Left ventricle myocardium inferior (tissue), 1 donor: ENCODE results near the gene RPL3. TPM values are rescaled to one million over a fixed set of nuclear protein-coding genes. Genes with fewer than 3 reads are reported as not detected.

ENCODE experiments used
- DNase-seq: peaks from one replicate; pipeline ENCODE4 v3.0.0-alpha.2; 2020
- H3K27ac ChIP-seq: fragments of 200-600 bp; replicated peaks from 2 replicates; pipeline ENCODE4 v1.8.0; 2021
- H3K27me3 ChIP-seq: fragments of 200-600 bp; 2 replicates; pipeline ENCODE4 v1.8.0; 2021; ENCODE audit warnings: low read depth
- H3K36me3 ChIP-seq: fragments of 200-600 bp; 2 replicates; pipeline ENCODE4 v1.8.0; 2021
- H3K4me1 ChIP-seq: fragments of 200-600 bp; 2 replicates; pipeline ENCODE4 v1.8.0; 2021
- H3K4me3 ChIP-seq: fragments of 200-600 bp; 2 replicates; pipeline ENCODE4 v1.8.0; 2021; ENCODE audit warnings: mild to moderate bottlenecking, moderate library complexity
- H3K9me3 ChIP-seq: fragments of 200-600 bp; replicated peaks from 2 replicates; pipeline ENCODE4 v1.8.0; 2021
- intact Hi-C: fragments of 100-400 bp; cut with micrococcal nuclease; formaldehyde crosslinking; loops from one replicate; pipeline ENCODE4 v1.11.0; 2022
- total RNA-seq: library from RNA; stranded (reverse); fragmentation: NEBNext Ultra II Directional; extraction: Animal tissue kit (Norgen Biotek cat#: 25700); gene quantifications from one replicate; pipeline ENCODE4 v1.2.1, GENCODE V29; 2021
- TF ChIP-seq, protein P1 (sequence below): fragments of 200-600 bp; IDR thresholded peaks from 2 replicates; pipeline ENCODE4 v1.8.0; 2021; ENCODE audit warnings: antibody characterized with exemption, mild to moderate bottlenecking, borderline replicate concordance
- donor health status: DM: no; HTN: yes; CAD: no; lungs with severe emphysema.

Gene RPL3
- total RNA-seq, 1 donor from 2014 or later, result 325 TPM

- no peak overlapping the region for H3K4me3 ChIP-seq
- intact Hi-C loops, result loop anchor here (5.0 kb wide), 1 partner anchor 140 kb away; no protein-coding TSS in a partner anchor
- no peaks in the 10 kb centered on the region for H3K27me3 ChIP-seq
- H3K36me3 ChIP-seq, result peaks cover 60% of the 10 kb centered on the region
- no peak overlapping the region for H3K27ac ChIP-seq
- TF ChIP-seq, protein P1, sequence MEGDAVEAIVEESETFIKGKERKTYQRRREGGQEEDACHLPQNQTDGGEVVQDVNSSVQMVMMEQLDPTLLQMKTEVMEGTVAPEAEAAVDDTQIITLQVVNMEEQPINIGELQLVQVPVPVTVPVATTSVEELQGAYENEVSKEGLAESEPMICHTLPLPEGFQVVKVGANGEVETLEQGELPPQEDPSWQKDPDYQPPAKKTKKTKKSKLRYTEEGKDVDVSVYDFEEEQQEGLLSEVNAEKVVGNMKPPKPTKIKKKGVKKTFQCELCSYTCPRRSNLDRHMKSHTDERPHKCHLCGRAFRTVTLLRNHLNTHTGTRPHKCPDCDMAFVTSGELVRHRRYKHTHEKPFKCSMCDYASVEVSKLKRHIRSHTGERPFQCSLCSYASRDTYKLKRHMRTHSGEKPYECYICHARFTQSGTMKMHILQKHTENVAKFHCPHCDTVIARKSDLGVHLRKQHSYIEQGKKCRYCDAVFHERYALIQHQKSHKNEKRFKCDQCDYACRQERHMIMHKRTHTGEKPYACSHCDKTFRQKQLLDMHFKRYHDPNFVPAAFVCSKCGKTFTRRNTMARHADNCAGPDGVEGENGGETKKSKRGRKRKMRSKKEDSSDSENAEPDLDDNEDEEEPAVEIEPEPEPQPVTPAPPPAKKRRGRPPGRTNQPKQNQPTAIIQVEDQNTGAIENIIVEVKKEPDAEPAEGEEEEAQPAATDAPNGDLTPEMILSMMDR, result no peak
- no peaks in the 10 kb centered on the region for H3K9me3 ChIP-seq
- no peak for DNase-seq
- peaks cover 91% of the 10 kb centered on the region for H3K4me1 ChIP-seq
These were observed 7.0 kb downstream of the RPL3 start for GRCh38 chr22:39312410-39312809.

- Histone ChIP-seq H3K9me3 (no peaks in the 10 kb centered on the region), H3K27me3 (no peaks in the 10 kb centered on the region), H3K4me3 (no peak overlapping the region), H3K4me1 (peaks cover 89% of the 10 kb centered on the region), H3K27ac (no peak overlapping the region), H3K36me3 (peaks cover 54% of the 10 kb centered on the region)
- DNase-seq, result no peak
- intact Hi-C loops, result loop anchor here (5.0 kb wide), 1 partner anchor 139 kb away; no protein-coding TSS in a partner anchor
- TF ChIP-seq, protein P1, result no peak
These were observed 7.6 kb downstream of the RPL3 start for GRCh38 chr22:39311592-39312400.

DNA sequence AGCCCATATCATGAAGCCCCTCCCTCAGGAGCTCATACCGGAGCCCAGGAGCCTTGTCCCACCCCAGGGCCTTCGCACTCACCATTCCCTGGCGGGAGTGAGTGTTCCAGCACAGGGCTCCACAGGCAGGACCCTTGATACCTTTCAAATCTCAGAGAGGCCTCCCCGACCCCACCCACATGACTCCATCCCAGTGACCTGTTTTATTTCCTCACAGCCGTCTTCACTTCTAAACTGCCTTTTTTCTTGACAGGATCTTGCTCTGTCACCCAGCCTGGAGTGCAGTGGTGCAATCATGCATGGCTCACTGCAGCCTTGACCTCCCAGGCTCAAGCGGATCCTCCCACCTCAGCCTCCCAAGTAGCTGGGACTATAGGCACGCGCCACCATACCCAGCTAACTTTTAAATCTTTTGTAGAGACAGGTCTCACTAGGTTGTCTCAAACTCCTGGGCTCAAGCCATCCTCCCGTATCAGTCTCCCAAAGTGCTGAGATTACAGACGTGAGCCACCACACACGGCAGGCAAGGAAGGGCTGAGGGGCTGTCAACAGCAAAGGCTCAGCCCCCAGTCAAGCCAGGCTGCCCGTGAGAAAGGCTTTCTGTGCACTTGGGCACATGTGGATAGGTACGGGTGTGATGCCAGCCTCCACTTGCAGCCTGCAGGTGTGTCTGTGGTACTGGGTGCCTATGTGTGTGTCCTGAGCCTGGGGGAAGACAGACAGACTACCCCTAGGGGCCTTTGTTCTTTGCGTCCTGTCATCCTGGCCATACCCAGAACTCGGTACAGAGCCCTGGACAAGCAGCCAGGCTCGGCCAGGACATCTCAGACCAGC lies 9.3 kb downstream of the RPL3 start:
- H3K27me3 ChIP-seq, result no peaks in the 10 kb centered on the region
- H3K27ac ChIP-seq, result peak overlapping the region; percentile 67
- intact Hi-C loops, result loop anchor here (5.0 to 10.0 kb wide), 2 partner anchors 75 to 138 kb away; no protein-coding TSS in a partner anchor
- peaks cover 78% of the 10 kb centered on the region for H3K4me1 ChIP-seq
- no peaks in the 10 kb centered on the region for H3K9me3 ChIP-seq
- H3K36me3 ChIP-seq, result peaks cover 37% of the 10 kb centered on the region
- TF ChIP-seq, protein P1, result no peak
- H3K4me3 ChIP-seq, result no peak overlapping the region
- DNase-seq, result no peak

- intact Hi-C loops, result loop anchor here (10.0 kb wide), 1 partner anchor 75 kb away; no protein-coding TSS in a partner anchor
- DNase-seq, result no peak
- H3K4me3 ChIP-seq, result peak overlapping the region; percentile 51
These were observed 10.0 kb downstream of the RPL3 start for GRCh38 chr22:39309364-39309861.

More at GRCh38 chr22:39309364-39309861, 10.0 kb downstream of the RPL3 start:
- no peaks in the 10 kb centered on the region for H3K27me3 ChIP-seq
- peaks cover 30% of the 10 kb centered on the region for H3K36me3 ChIP-seq
- H3K27ac ChIP-seq, result peak overlapping the region; percentile 67
- TF ChIP-seq, protein P1, result no peak
- H3K4me1 ChIP-seq, result peaks cover 72% of the 10 kb centered on the region
- no peaks in the 10 kb centered on the region for H3K9me3 ChIP-seq
